HCT116 (cell line): Measurements from ENCODE around the gene PDE4D. TPM values are rescaled to one million over a fixed set of nuclear protein-coding genes. Genes with fewer than 3 reads are reported as not detected.

Source experiments
- ATAC-seq: fragments of 200-7000 bp; cut with Tn5 transposase; 2 replicates; pipeline ENCODE4 v1.9.1; 2020; ENCODE audit warnings: mild to moderate bottlenecking, moderate library complexity
- BruUV-seq: library from RNA; stranded (reverse); fragments of 400-500 nt; replicated peaks from 2 replicates; lab custom pipeline; 2021; lab: Mats Ljungman, UMichigan
- CTCF ChIA-PET: fragments of 300-600 bp; sonication (Branson Sonifier 250); formaldehyde crosslinking; loops from one replicate; lab custom pipeline; 2021; ENCODE audit warnings: antibody characterized with exemption; lab: Charles Lee
- POLR2A ChIA-PET: fragments of 300-600, 350-600 bp; sonication (Branson Sonifier 250); formaldehyde crosslinking; loops from one replicate; lab custom pipeline; 2021; ENCODE audit warnings: antibody characterized with exemption; lab: Charles Lee
- RAD21 ChIA-PET, 2 experiments: fragments of 300-600 bp; sonication (Branson Sonifier 250); formaldehyde crosslinking; loops; one replicate each; lab custom pipeline; 2023; ENCODE audit warnings: low total read pairs in 2 of 2; ENCODE audit not compliant: uncharacterized antibody in 2 of 2, unreplicated experiment in 2 of 2, low non-redundant PET in 1 of 2; lab: Charles Lee
- DNase-seq: peaks from one replicate; pipeline ENCODE4 v3.0.0-alpha.2; 2010; ENCODE audit warnings: low read depth, low spot score
- H2AFZ ChIP-seq: fragments of 200-600 bp; shearing (Covaris generic), sonication (generic); 2 replicates; pipeline ENCODE4 v1.6.1; 2017; ENCODE audit warnings: low read depth, mixed run types, mixed read lengths, antibody characterized with exemption, low read length; ENCODE audit not compliant: poor library complexity, severe bottlenecking
- H3K27ac ChIP-seq: 2 replicates; pipeline ENCODE4 v1.5.1; 2012; ENCODE audit warnings: low read depth, low read length
- H3K27me3 ChIP-seq: fragments of 200-600 bp; sonication (generic); 2 replicates; pipeline ENCODE4 v1.6.1; 2016; ENCODE audit warnings: mixed run types, low read length, mixed read lengths; ENCODE audit not compliant: insufficient read depth
- H3K36me3 ChIP-seq, 2 experiments: fragments of 200-500 bp in 1 of 2; fragments of 200-600 bp in 1 of 2; sonication (Bioruptor generic) in 1 of 2; sonication (generic) in 1 of 2; 2 replicates each; pipeline versions ENCODE4 v1.5.1 to v1.6.1; 2014 to 2016; ENCODE audit warnings: low read length in 2 of 2, inconsistent platforms in 1 of 2, mixed read lengths in 1 of 2, mixed run types in 1 of 2; ENCODE audit not compliant: insufficient read depth in 2 of 2, control insufficient read depth in 1 of 2
- H3K4me1 ChIP-seq, 2 experiments: fragments of 200-600 bp in 1 of 2; sonication (generic) in 1 of 2; 2 replicates each; pipeline versions ENCODE4 v1.5.1 to v1.6.1; 2012 to 2017; ENCODE audit warnings: low read length in 2 of 2, inconsistent platforms in 1 of 2, mild to moderate bottlenecking in 1 of 2, mixed read lengths in 1 of 2, mixed run types in 1 of 2, moderate library complexity in 1 of 2; ENCODE audit not compliant: insufficient read depth in 2 of 2, control insufficient read depth in 1 of 2
- H3K4me2 ChIP-seq: fragments of 200-600 bp; sonication (generic); 2 replicates; pipeline ENCODE4 v1.6.1; 2017; ENCODE audit warnings: mixed run types, low read length, mixed read lengths
- H3K4me3 ChIP-seq, 2 experiments: fragments of 200-600 bp in 1 of 2; sonication (generic) in 1 of 2; replicated peaks in 1 of 2; 2 replicates each; pipeline ENCODE4 v1.5.1; 2011 to 2016; ENCODE audit warnings: low read length in 2 of 2, control low read depth in 1 of 2, low read depth in 1 of 2, mild to moderate bottlenecking in 1 of 2, mixed read lengths in 1 of 2, mixed run types in 1 of 2
- H3K79me2 ChIP-seq: fragments of 200-600 bp; sonication (generic); 2 replicates; pipeline ENCODE4 v1.6.1; 2017; ENCODE audit warnings: mild to moderate bottlenecking, mixed run types, low read length, moderate library complexity, mixed read lengths; ENCODE audit not compliant: insufficient read depth
- H3K9ac ChIP-seq: fragments of 200-600 bp; sonication (generic); 2 replicates; pipeline ENCODE4 v1.6.1; 2016; ENCODE audit warnings: low read length, mixed read lengths
- H3K9me2 ChIP-seq: fragments of 200-600 bp; sonication (generic), shearing (Covaris generic); 2 replicates; pipeline ENCODE4 v1.6.1; 2017; ENCODE audit warnings: mixed run types, mild to moderate bottlenecking, moderate library complexity; ENCODE audit not compliant: insufficient read depth
- H3K9me3 ChIP-seq, 2 experiments: fragments of 200-500 bp in 1 of 2; fragments of 200-600 bp in 1 of 2; sonication (Bioruptor generic) in 1 of 2; sonication (generic) in 1 of 2; 2 replicates each; pipeline ENCODE4 v1.6.1; 2014 to 2017; ENCODE audit warnings: low read length in 2 of 2, mixed read lengths in 2 of 2, inconsistent platforms in 1 of 2, low read depth in 1 of 2, mild to moderate bottlenecking in 1 of 2, mixed run types in 1 of 2, moderate library complexity in 1 of 2; ENCODE audit not compliant: control insufficient read depth in 1 of 2, insufficient read depth in 1 of 2
- H4K20me1 ChIP-seq: fragments of 200-600 bp; sonication (generic), shearing (Covaris generic); 2 replicates; pipeline ENCODE4 v1.6.1; 2017; ENCODE audit warnings: mixed run types, mild to moderate bottlenecking, moderate library complexity; ENCODE audit not compliant: insufficient read depth
- ELF1 ChIP-seq: IDR thresholded peaks from 2 replicates; pipeline ENCODE4 v1.6.1; 2012; ENCODE audit warnings: low read depth, borderline replicate concordance
- EZH2phosphoT487 ChIP-seq: fragments of 200-600 bp; IDR thresholded peaks from 2 replicates; pipeline ENCODE4 v1.6.1; 2018; ENCODE audit warnings: antibody characterized with exemption, borderline replicate concordance
- JUND ChIP-seq: IDR thresholded peaks from 2 replicates; pipeline ENCODE4 v1.6.1; 2012
- POLR2A ChIP-seq: IDR thresholded peaks from 2 replicates; pipeline ENCODE4 v1.7.0; 2011; ENCODE audit warnings: borderline replicate concordance; ENCODE audit not compliant: insufficient read depth, insufficient read length; ENCODE audit errors: extremely low read depth
- POLR2AphosphoS5 ChIP-seq: IDR thresholded peaks from 2 replicates; pipeline ENCODE4 v1.6.1; 2011; ENCODE audit warnings: mild to moderate bottlenecking, low read depth, low read length, moderate library complexity
- SP1 ChIP-seq: IDR thresholded peaks from 2 replicates; pipeline ENCODE4 v1.6.1; 2012; ENCODE audit warnings: low read depth
- SRF ChIP-seq: IDR thresholded peaks from 2 replicates; pipeline ENCODE4 v1.6.1; 2012; ENCODE audit warnings: low read depth
- YY1 ChIP-seq: IDR thresholded peaks from 2 replicates; pipeline ENCODE4 v1.6.1; 2011; ENCODE audit warnings: low read length, low read depth, moderate library complexity, mild to moderate bottlenecking; ENCODE audit not compliant: insufficient replicate concordance; ENCODE audit errors: extremely low read depth
- ZBTB33 ChIP-seq: IDR thresholded peaks from 2 replicates; pipeline ENCODE4 v1.6.1; 2011; ENCODE audit warnings: mild to moderate bottlenecking, low read length, moderate library complexity; ENCODE audit not compliant: insufficient replicate concordance; ENCODE audit errors: extremely low read depth
- ZFX ChIP-seq: fragments of 450-650 bp; IDR thresholded peaks from 2 replicates; pipeline ENCODE4 v1.6.1; 2017
- intact Hi-C: fragments of 100-400 bp; cut with micrococcal nuclease; formaldehyde crosslinking; loops from 2 replicates; pipeline ENCODE4 v1.10.0; 2022
- total RNA-seq: library from RNA; stranded (reverse); gene quantifications from one replicate; pipeline ENCODE4 v1.2.1, GENCODE V29; 2021; ENCODE audit not compliant: unreplicated experiment

Gene PDE4D
- total RNA-seq, 1 experiment from 2014 or later, result 1.1 TPM

DNA sequence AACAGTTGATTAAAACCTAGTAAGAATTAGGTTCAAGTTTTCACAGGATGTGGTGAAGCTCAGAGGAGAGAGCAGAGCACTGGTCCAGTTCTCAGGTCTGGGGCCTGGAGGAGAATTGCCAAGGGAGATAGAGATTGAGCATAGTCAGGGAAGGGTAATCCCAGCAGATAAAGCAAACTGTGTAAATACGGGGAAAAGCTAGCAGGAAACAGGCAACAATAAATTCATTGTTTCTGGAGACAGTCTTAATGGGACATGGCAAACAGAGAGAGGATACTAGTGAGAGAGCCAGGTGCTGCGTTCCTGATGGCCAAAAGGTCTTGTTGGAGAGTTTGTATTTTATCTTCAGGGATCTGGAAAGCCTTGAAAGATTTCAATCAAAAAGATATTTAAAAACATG is 333.0 kb downstream of the PDE4D start:
- H3K9me2 ChIP-seq, result no peaks in the 10 kb centered on the region
- BruUV-seq, result no TSS peak
- H3K27me3 ChIP-seq, result peaks cover 8% of the 10 kb centered on the region
- no peak for TF ChIP-seq ZBTB33
- CTCF ChIA-PET, result no interaction called here
- no peaks in the 10 kb centered on the region for H4K20me1 ChIP-seq
- H3K4me3 ChIP-seq, result no peak overlapping the region
- no peaks in the 10 kb centered on the region for H3K4me1 ChIP-seq
- no peak overlapping the region for H2AFZ ChIP-seq
- no peak overlapping the region for H3K4me2 ChIP-seq
- H3K9ac ChIP-seq, result no peak overlapping the region
- no peaks in the 10 kb centered on the region for H3K9me3 ChIP-seq
- no peaks in the 10 kb centered on the region for H3K36me3 ChIP-seq
- intact Hi-C loops, result no loop called here
- RAD21 ChIA-PET, result no interaction called here
- ATAC-seq, result no peak
- POLR2A ChIA-PET, result no interaction called here
- DNase-seq, result no peak
- no peak overlapping the region for H3K27ac ChIP-seq
- H3K79me2 ChIP-seq, result no peaks in the 10 kb centered on the region

- no peak overlapping the region for H3K4me2 ChIP-seq
- ATAC-seq (no peak), DNase-seq (no peak)
- no peaks in the 10 kb centered on the region for H3K9me3 ChIP-seq
- intact Hi-C loops, result no loop called here
- H4K20me1 ChIP-seq, result no peaks in the 10 kb centered on the region
- ChIA-PET RAD21 (no interaction called here), POLR2A (no interaction called here), CTCF (no interaction called here)
- H3K4me1 ChIP-seq, result no peaks in the 10 kb centered on the region
- no peak overlapping the region for H3K9ac ChIP-seq
- no peak overlapping the region for H3K4me3 ChIP-seq
- peaks cover 8% of the 10 kb centered on the region for H3K27me3 ChIP-seq
- no TSS peak for BruUV-seq
- no peaks in the 10 kb centered on the region for H3K79me2 ChIP-seq
- H2AFZ ChIP-seq, result no peak overlapping the region
- H3K36me3 ChIP-seq, result no peaks in the 10 kb centered on the region
- TF ChIP-seq POLR2A (no peak), JUND (no peak), EZH2phosphoT487 (no peak), ELF1 (no peak), SP1 (no peak), YY1 (no peak), ZFX (no peak), POLR2AphosphoS5 (no peak), SRF (no peak)
- no peaks in the 10 kb centered on the region for H3K9me2 ChIP-seq
- no peak overlapping the region for H3K27ac ChIP-seq
Measured at GRCh38 chr5:59559847-59560246, 333.7 kb downstream of the PDE4D start.
